GM21390 (cell line): ENCODE data around the gene ZNF770.
A peak's percentile ranks its signal among the peaks of the same experiment; 100 is the strongest.

Experiments
- ATAC-seq: cut with Tn5 transposase; IDR thresholded peaks from one replicate; pipeline ENCODE4 v1.9.1; 2021; ENCODE audit not compliant: unreplicated experiment

The ZNF770 gene, protein sequence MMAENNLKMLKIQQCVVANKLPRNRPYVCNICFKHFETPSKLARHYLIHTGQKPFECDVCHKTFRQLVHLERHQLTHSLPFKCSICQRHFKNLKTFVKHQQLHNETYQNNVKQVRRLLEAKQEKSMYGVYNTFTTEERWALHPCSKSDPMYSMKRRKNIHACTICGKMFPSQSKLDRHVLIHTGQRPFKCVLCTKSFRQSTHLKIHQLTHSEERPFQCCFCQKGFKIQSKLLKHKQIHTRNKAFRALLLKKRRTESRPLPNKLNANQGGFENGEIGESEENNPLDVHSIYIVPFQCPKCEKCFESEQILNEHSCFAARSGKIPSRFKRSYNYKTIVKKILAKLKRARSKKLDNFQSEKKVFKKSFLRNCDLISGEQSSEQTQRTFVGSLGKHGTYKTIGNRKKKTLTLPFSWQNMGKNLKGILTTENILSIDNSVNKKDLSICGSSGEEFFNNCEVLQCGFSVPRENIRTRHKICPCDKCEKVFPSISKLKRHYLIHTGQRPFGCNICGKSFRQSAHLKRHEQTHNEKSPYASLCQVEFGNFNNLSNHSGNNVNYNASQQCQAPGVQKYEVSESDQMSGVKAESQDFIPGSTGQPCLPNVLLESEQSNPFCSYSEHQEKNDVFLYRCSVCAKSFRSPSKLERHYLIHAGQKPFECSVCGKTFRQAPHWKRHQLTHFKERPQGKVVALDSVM

DNA sequence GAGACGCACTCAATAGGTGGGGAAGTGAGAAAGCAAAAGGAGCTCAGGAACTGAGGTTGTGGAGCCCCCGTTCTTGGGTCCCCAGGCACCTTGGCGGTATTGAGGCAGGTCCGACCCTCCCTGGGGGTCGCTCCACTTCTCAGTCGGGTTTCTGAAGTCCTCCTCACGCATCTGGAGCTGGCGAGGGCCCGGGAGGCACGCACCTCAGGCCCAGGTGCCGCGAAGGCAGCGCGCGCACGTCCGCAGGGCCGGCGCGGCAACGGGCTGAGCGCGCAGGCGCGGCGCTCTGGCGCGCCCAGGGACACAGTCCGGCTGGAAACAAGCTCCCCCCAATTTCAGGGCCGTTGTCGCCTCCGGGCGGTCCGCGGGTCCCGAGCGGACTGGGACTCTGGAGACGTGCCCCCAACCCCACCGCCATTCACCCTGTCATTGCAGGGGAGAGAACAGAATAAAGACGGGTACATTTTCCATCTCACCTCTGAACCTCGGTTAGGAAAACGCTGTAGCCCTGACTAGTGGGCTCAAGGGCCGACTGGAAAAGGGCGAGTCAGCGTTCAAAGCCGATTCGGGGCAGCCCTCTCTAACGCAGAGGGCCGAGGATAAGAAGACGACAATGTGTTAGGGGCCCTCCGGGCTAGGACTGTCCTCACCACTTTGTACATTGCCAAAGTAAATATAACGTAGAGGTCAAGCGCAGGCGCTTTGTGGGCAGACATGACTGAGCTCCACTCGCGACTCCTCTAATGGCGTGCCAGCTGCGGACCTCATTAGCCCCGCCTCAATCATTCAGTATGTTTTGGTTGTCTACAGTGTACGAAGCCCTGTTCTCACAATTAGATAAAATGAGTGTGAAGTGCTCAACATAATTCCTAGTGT lies at the start of gene ZNF770:
ZNF770 (minus strand) TSS at position 261 of the 876 bp plus-strand sequence. CDS start 4,853 bp downstream, outside the sequence.
- peak; percentile 71 for ATAC-seq

DNA sequence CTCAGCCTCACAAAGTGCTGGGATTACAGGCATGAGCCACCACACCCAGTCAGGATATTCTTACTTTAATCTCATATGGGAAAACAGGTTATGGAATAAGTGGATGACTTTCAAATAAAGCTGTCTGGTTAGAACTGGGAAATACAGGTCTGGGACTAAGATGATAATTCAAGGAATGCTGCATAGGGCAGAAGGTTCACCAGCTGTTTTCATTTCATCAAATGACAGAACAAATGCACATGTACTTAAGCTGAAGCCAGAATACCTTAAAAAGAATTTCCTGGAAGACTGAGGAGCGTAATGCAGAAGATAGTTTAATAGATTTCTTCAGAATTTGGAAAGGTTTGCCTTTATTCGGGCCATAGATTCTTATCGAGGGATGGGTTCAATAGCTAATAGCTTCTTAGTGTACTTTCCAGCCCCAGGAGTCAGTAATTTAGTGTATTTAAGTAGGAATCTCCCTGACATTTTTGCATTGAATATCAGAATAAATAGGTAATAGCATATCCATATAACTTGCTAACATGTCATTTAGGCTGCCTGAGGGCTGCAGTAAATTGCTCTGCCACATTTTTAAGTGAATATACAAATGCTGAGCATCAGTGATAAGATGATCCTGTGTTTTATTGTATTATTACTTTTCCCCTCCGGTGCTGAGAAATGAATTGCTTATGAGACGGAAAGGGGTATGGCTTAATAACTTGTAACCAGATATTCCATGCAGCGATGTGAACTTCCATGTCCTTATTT lies 40.3 kb upstream of the ZNF770 start:
- ATAC-seq: no peak

DNA sequence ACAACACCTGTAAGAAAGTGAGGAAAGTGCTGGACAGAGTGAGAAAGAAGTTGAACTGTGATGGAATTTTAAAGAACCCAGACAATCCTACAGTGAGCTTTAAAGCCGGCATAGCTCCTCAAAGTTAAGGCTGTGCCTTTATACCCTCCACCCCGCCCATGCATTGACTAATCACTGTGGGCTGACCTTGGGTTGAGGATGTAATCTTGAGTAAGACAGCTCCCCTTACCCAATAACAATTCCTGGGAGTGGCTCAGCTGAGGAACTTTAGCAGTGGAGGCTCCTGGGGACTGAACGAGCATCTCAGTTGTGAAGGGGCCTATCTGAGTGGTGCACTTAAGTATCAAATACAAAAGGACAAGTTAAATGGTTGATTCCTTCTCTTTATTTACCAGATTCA lies 35.7 kb upstream of the ZNF770 start:
- ATAC-seq: no peak

DNA sequence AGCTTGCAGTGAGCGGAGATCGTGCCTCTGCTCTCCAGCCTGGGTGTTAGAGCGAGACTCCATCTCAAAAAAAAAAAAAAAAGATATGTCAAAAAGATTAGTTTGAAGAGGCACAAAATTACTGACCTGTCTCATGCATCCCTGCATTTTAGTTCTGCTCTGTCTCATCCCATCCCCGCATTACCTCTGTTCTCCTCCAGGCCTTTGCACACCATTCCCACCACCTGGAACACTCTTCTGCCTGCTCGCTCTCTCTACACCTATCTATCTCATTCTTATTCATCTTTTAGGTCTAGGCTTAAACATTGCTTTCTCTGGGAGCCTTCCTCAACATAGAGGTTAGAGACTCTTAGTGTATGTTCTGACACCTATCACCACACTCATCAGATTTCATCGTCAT lies 32.9 kb upstream of the ZNF770 start:
- no peak for ATAC-seq

DNA sequence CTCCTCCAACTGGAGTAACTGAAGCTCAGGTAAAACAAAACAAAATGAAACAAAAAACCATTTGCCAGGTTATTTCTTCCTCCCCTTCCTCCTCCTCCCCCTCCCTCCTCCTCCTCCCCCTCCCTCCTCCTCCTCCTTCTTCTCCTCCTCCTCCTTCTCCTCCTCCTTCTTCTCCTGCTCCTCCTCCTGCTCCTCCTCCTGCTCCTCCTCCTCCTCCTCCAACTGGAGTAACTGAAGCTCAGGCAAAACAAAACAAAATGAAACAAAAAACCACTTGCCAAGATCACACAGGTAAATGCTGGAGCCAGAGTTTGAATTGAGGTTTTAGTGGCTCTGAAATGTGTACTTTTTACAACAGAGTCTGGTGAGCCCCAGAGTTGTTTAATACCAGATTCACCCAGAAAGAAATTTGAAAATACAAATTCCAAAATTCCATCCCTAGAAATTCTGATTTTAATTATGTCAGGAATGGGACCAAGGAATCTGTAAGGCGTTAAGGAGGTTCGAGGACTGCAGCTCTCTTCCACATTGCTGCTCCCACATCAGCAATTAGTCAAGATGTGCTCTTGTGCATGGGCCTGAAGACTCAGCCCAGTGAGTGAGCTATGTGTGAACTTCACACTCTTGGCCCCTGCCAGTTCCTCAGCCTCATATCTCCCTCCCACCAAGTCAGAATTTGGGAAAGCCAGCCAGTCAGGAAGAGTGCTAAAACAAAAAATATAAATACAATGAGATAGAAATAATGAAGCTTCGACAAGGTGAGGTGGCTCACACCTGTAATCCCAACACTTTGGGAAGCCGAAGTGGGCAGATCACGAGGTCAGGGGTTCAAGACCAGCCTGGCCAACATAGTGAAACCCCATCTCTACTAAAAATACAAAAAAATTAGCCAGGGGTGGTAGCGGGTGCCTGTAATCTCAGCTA lies 31.6 kb upstream of the ZNF770 start:
- no peak for ATAC-seq

DNA sequence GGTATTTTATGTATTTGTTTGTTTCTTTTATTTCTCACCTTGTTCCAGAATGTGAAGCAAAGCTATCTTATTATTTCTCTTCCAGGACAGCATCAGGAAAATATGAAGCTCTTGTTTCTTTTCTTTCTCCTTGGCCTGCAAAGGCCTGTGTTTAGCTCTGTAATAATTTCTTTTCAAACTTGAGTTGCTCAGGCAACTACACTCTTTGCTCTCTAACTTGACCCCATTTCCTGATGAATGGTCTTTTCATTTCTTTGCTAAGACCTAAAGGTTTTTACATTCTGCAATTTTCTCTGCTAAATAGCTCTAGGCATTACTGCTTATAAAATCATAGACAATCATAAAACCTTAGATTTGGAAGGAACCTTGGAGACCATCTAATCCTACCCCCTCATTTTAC lies 26.2 kb upstream of the ZNF770 start:
- no peak for ATAC-seq

DNA sequence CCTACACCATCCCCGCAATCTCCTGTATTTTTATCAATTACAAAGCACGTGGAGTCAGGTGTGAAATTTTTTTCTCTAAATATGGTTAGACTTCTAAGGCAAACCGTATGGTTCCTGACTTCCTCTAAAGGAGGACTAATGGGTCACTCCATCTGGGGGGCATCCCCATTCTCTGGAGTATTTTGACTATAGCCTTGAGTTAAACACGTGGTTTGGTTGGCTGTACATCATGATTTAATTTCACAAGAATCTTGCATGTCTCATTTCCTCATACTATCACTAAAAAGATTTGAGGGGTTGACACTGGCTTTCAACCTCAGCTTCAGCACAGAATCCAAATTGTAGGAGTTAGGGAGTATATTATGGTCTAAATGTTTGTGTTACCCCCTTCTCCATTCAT lies 25.3 kb upstream of the ZNF770 start:
- ATAC-seq: no peak

DNA sequence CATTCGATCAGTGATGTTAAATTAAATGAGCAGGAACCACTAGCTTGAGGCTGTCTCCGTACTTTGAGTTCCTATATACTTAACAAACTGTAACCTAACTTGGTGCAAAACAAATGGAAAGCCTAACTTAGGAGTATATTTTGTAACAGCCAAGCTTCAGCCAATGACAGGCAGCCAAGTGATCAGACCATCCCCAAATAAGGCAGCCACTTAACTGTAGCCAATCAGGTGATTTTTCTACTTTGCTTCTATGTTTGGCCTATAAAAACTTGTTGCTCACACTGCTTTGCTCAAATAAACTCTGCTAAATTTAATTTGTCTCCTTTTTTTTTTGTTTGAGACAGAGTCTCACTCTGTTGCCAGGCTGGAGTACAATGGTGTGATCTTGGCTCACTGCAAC lies 19.3 kb upstream of the ZNF770 start:
- ATAC-seq: no peak

DNA sequence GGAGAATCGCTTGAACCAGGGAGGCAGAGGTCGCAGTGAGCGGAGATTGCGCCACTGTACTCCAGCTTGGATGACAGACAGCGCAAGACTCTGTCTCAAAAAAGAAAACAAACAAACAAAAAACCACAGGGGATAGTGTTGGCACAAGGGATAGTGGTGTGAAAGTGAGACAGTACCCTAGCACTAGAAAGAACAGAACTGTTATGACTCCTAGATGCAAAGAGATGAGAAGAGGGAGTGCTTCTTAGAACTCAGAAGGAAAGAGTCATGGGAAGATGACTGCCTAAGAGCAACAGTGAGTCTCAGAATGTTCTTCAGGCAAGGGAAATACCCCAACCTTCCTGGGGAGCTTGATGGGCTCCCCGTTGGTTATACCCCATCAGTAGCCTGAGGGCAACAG lies 17.8 kb upstream of the ZNF770 start:
- ATAC-seq: no peak

DNA sequence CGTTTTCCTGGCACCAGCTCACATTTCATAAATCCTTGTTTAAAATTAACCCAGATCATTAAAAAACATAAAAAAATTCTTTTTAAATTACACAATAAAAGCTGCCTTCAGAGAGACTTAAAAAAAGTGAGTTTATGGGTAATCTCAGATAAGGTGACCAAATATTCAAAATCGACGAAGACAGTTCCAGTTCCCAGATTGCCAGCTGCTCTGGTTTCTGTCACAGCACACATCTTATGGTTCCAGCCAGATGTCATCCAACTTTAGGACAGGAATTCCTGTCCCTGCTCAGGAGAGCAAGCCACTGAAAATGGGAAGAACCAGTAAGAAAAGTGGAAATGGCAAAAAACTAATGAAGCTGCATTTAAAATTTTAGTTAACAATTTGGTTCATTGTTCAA lies 15.8 kb upstream of the ZNF770 start:
- no peak for ATAC-seq

DNA sequence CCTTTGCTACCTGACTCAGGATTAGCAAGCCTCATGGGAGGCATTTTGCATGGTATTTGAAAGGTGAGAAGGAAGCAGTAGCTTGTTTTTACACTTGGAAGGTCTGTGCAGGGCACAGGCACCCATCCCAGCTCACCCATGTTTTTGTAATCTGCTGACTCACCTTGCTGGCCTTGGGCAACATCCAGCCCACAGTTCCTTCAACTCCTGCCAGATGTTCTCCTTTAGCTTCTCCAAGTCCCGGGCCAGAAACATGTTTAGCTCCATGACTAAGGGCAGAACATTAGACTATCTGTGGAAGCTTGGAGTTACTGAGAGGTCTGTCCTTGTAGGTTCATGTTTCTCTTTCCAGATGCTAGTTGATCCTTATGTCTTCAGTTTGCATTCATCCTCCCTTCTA lies 12.4 kb upstream of the ZNF770 start:
- no peak for ATAC-seq

DNA sequence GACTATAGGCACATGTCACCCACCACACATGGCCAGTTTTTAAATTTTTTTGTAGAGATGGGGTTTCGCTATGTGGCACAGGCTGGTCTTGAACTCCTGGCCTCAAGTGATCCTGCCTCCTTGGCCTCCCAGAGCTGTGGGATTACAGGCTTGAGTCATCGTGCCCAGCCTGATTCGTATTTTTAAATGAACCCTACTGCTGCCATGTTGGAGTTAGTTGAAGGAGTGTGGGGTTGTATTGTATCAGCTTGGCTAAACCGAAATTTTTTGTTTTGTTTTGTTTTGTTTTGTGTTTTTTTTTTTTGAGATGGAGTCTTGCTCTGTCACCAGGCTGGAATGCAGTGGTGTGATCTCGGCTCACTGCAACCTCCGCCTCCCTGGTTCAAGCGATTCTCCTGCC lies 11.8 kb upstream of the ZNF770 start:
- ATAC-seq: no peak

DNA sequence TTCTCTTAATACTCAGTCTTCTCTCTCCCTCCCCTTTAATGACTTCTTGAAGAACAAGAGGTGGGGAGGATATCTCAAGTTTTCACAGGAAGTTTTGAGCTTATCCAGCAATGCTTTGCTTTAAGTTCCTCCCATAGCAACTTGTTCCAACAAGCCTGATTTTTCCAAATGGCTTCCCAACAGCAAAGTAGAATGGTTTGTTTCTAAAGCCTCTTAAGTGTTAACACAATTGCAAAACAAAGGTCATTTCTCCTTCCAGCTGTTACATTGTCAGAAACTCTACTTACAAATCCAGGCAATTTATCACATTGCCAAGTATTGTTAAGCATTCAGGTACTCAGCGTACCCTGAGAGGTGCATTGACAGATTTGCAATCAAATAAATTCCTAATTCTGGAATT lies 6.8 kb upstream of the ZNF770 start:
- no peak for ATAC-seq

DNA sequence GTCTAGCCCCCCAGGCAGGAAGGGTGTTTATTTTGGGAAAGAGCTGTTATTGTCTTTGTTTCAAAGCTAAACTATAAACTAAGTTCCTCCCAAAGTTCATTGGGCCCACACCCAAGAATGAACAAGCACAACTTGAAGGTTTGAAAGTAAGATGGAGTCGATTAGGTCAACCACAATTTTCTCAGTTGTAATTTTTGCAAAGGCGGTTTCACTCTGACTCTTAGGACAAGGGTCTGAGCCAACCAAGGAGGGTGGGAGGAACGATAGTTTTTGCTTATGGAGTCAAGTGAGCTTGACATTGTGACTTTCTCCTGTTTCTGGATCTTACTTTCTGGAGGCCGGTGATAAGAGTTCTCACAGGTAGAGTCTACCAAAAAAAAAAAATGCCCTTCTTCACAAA lies 5.8 kb upstream of the ZNF770 start:
- ATAC-seq: peak; percentile 94

DNA sequence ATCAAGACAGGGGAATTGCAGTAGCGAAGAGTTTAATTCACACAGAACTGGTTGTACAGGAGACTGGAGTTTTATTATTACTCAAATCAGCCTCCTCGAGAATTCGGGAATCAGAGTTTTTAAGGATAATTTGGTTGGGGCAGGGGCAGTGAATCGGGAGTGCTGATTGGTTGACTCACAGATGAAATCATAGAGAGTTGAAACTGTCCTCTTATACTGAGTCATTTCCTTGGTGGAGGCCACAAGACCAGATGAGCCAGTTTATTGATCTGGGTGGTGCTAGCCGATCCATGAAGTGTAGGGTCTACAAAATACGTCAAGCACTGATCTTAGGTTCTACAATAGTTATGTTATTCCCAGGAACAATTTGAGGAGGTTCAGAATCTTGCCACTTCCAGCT lies 5.3 kb upstream of the ZNF770 start:
- ATAC-seq: no peak

DNA sequence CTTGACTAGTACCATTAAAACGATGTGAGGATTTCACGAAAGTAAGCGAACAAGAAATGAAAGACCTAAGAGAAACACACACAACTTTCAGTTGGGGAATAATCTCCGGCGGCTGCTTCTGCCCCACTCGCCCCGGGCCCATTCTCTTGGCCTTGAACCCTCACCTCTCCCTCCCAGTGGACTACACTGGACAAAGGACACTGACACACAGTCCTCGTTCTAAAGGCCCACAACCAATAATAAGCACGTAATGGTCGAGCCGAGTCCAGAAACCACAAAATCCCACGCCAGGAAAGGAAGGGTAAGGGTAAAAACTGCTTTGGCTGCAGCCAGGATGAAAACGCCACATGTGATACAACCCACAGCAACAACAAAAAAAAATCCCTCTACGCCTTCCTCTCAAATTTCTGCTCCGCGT lies 469 bp downstream of the ZNF770 start:
- ATAC-seq: peak; percentile 1

DNA sequence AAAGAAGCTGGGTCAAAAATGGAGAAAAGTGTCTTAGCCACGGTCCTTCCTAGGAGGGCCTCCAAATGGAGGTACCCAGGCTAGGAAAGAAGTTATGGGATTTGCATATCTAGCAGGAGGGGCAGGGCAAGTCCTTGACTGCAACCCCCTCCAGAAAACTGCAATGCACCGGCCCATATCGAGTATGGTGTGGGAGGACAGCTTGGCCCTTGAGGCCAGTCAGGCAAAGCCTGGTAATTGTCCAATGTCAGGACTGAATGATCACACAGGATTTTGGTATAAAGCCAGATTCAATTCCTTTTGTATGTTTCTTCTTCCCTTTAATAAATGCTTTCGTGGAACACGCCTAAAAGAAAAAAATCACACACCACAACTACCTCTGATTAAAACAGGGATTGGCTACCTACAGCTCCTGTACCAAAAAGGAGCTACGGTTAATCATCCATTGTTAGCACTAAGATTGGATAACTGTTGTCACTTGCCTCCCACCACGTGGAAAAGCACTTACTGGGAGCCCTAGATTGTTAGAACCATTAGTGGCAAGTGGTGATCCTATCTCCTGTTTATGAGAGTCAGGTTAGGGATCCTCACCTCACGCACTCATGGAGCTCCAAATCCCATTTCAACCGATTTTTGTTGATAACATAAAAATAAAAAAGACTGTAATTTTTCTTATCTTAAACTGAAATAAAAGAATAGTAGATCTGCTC lies 1.2 kb downstream of the ZNF770 start:
- ATAC-seq: no peak

DNA sequence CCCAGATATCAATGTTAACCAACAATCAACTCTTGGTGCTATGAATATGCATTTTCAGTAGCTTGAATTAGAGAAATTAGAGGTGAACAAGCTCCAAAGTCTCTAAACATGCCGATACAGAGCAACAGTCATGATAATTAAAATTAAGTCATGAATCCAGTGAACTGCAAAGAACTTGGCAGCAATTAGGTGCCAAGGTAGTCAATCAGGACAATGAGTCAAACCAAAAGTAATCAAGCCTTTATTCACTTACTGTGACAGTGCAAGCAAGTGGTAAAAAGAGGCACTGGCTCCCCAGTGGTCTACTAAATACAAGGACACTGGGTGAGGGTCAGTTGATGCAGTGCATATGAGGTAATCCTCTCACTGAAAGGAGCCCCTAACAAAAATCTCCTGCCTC lies 1.8 kb downstream of the ZNF770 start:
- ATAC-seq: no peak
